ENCODE measurements around the gene MEDAG. TPM values are rescaled to one million over a fixed set of nuclear protein-coding genes. Genes with fewer than 3 reads are reported as not detected.

Gene MEDAG
- total and polyA plus RNA-seq, 2 experiments from 2014 or later = 1.7 to 2.0 TPM

DNA sequence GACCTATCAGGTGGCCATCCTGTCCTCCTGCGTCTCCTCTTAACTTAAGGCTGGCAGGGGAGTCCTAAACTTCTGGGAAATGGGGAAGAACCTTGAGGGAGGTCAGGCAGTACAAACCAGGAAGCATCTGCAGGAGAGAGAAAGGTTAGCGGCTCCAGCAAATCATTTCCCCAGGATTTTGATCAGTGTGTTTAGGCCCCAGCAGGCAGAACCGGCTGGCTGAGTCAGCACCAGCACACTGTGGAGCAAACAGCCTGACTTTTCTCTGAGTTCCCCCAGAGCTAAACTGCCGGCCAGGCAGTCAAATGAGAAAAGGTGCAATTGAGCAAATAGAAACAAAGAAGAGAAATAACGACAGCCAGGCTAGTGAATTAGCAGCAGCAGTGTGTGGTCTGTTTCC lies 46.7 kb upstream of the MEDAG start:
- ATAC-seq = no peak
- H3F3A ChIP-seq (replicated peaks; ENCODE audit: low read depth) = no peaks in the 10 kb centered on the region
- H3K27ac ChIP-seq (ENCODE audit: low read depth) = no peak overlapping the region
- H3K4me3 ChIP-seq = no peak overlapping the region
- H4K20me1 ChIP-seq (replicated peaks; ENCODE audit: insufficient read depth) = no peaks in the 10 kb centered on the region
- Mint-ChIP-seq H3K4me3 (no peak overlapping the region), H3K27ac (no peak overlapping the region), H3K9me3 (peaks cover 5% of the 10 kb centered on the region; the same call in 1 of the 3 replicates), H3K27me3 (ENCODE audit: insufficient read depth, low read depth, poor library complexity) (peaks cover 16% of the 10 kb centered on the region), H3K36me3 (ENCODE audit: low read depth) (no peaks in the 10 kb centered on the region), H3K4me1 (peaks cover 23% of the 10 kb centered on the region)
- peak overlapping the region; percentile 38; the same call in 1 of the 2 replicates for H2AFZ ChIP-seq
- no peaks in the 10 kb centered on the region for H3K9me2 ChIP-seq (ENCODE audit: insufficient read depth)
- no peak for DNase-seq (ENCODE audit: low spot score)
- H3K4me1 ChIP-seq (ENCODE audit: insufficient read depth) = peaks cover 16% of the 10 kb centered on the region
- no peak overlapping the region for H3K4me2 ChIP-seq
- H3K36me3 ChIP-seq (ENCODE audit: insufficient read depth) = no peaks in the 10 kb centered on the region
- TF ChIP-seq CREB1 (CRISPR knock-in tag; IDR thresholded peaks at IDR 0.05; ENCODE audit: low read depth) (no peak), POLR2AphosphoS5 (IDR thresholded peaks at IDR 0.05; ENCODE audit: low read depth) (no peak), NANOG (IDR thresholded peaks at IDR 0.05; ENCODE audit: borderline replicate concordance) (no peak), EZH2 (IDR thresholded peaks at IDR 0.05; ENCODE audit: low read depth, unreplicated experiment) (no peak)
- TF ChIP-seq, protein P1, sequence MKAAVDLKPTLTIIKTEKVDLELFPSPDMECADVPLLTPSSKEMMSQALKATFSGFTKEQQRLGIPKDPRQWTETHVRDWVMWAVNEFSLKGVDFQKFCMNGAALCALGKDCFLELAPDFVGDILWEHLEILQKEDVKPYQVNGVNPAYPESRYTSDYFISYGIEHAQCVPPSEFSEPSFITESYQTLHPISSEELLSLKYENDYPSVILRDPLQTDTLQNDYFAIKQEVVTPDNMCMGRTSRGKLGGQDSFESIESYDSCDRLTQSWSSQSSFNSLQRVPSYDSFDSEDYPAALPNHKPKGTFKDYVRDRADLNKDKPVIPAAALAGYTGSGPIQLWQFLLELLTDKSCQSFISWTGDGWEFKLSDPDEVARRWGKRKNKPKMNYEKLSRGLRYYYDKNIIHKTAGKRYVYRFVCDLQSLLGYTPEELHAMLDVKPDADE (IDR thresholded peaks at IDR 0.05) = no peak
- no peaks in the 10 kb centered on the region for H3K79me2 ChIP-seq (replicated peaks; ENCODE audit: insufficient read depth)
- H3K27me3 ChIP-seq (ENCODE audit: insufficient read depth) = peaks cover 19% of the 10 kb centered on the region

DNA sequence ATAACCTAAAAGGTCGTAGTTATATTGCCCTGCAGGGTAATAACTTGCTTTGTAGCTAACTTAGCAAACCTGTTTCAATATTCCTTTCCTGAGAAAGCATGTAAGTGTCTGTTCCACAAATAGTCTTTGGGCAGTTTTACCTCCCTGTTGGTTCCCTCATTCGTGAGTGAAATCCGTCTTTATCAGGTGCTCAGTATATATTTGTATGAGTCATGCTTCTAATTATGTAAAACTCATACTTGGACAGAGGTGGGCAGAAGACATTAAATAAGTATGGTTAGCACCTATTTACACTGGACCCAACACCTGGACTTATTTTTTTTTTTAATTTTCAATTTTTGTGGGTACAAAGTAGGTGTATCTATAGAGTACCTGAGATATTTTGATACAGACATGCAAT lies 44.9 kb upstream of the MEDAG start:
- no peak overlapping the region for H3K4me3 Mint-ChIP-seq
- TF ChIP-seq NANOG (IDR thresholded peaks at IDR 0.05; ENCODE audit: borderline replicate concordance) (no peak), EZH2phosphoT487 (IDR thresholded peaks at IDR 0.05; ENCODE audit: unreplicated experiment) (no peak), ZNF331 (CRISPR knock-in tag; IDR thresholded peaks at IDR 0.05; ENCODE audit: low read depth) (no peak), JUNB (IDR thresholded peaks at IDR 0.05; ENCODE audit: unreplicated experiment) (no peak), EZH2 (IDR thresholded peaks at IDR 0.05; ENCODE audit: low read depth, unreplicated experiment) (no peak)
- TF ChIP-seq, protein P2, sequence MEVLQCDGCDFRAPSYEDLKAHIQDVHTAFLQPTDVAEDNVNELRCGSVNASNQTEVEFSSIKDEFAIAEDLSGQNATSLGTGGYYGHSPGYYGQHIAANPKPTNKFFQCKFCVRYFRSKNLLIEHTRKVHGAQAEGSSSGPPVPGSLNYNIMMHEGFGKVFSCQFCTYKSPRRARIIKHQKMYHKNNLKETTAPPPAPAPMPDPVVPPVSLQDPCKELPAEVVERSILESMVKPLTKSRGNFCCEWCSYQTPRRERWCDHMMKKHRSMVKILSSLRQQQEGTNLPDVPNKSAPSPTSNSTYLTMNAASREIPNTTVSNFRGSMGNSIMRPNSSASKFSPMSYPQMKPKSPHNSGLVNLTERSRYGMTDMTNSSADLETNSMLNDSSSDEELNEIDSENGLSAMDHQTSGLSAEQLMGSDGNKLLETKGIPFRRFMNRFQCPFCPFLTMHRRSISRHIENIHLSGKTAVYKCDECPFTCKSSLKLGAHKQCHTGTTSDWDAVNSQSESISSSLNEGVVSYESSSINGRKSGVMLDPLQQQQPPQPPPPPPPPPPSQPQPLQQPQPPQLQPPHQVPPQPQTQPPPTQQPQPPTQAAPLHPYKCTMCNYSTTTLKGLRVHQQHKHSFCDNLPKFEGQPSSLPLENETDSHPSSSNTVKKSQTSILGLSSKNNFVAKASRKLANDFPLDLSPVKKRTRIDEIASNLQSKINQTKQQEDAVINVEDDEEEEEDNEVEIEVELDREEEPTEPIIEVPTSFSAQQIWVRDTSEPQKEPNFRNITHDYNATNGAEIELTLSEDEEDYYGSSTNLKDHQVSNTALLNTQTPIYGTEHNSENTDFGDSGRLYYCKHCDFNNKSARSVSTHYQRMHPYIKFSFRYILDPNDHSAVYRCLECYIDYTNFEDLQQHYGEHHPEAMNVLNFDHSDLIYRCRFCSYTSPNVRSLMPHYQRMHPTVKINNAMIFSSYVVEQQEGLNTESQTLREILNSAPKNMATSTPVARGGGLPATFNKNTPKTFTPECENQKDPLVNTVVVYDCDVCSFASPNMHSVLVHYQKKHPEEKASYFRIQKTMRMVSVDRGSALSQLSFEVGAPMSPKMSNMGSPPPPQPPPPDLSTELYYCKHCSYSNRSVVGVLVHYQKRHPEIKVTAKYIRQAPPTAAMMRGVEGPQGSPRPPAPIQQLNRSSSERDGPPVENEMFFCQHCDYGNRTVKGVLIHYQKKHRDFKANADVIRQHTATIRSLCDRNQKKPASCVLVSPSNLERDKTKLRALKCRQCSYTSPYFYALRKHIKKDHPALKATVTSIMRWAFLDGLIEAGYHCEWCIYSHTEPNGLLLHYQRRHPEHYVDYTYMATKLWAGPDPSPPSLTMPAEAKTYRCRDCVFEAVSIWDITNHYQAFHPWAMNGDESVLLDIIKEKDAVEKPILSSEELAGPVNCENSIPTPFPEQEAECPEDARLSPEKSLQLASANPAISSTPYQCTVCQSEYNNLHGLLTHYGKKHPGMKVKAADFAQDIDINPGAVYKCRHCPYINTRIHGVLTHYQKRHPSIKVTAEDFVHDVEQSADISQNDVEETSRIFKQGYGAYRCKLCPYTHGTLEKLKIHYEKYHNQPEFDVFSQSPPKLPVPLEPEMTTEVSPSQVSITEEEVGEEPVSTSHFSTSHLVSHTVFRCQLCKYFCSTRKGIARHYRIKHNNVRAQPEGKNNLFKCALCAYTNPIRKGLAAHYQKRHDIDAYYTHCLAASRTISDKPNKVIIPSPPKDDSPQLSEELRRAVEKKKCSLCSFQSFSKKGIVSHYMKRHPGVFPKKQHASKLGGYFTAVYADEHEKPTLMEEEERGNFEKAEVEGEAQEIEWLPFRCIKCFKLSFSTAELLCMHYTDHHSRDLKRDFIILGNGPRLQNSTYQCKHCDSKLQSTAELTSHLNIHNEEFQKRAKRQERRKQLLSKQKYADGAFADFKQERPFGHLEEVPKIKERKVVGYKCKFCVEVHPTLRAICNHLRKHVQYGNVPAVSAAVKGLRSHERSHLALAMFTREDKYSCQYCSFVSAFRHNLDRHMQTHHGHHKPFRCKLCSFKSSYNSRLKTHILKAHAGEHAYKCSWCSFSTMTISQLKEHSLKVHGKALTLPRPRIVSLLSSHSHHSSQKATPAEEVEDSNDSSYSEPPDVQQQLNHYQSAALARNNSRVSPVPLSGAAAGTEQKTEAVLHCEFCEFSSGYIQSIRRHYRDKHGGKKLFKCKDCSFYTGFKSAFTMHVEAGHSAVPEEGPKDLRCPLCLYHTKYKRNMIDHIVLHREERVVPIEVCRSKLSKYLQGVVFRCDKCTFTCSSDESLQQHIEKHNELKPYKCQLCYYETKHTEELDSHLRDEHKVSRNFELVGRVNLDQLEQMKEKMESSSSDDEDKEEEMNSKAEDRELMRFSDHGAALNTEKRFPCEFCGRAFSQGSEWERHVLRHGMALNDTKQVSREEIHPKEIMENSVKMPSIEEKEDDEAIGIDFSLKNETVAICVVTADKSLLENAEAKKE (CRISPR knock-in tag; IDR thresholded peaks at IDR 0.05) = no peak
- TF ChIP-seq, protein P1 (IDR thresholded peaks at IDR 0.05) = no peak
- TF ChIP-seq, protein P3, sequence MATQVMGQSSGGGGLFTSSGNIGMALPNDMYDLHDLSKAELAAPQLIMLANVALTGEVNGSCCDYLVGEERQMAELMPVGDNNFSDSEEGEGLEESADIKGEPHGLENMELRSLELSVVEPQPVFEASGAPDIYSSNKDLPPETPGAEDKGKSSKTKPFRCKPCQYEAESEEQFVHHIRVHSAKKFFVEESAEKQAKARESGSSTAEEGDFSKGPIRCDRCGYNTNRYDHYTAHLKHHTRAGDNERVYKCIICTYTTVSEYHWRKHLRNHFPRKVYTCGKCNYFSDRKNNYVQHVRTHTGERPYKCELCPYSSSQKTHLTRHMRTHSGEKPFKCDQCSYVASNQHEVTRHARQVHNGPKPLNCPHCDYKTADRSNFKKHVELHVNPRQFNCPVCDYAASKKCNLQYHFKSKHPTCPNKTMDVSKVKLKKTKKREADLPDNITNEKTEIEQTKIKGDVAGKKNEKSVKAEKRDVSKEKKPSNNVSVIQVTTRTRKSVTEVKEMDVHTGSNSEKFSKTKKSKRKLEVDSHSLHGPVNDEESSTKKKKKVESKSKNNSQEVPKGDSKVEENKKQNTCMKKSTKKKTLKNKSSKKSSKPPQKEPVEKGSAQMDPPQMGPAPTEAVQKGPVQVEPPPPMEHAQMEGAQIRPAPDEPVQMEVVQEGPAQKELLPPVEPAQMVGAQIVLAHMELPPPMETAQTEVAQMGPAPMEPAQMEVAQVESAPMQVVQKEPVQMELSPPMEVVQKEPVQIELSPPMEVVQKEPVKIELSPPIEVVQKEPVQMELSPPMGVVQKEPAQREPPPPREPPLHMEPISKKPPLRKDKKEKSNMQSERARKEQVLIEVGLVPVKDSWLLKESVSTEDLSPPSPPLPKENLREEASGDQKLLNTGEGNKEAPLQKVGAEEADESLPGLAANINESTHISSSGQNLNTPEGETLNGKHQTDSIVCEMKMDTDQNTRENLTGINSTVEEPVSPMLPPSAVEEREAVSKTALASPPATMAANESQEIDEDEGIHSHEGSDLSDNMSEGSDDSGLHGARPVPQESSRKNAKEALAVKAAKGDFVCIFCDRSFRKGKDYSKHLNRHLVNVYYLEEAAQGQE (IDR thresholded peaks at IDR 0.05; ENCODE audit: unreplicated experiment) = no peak

More for the DNA sequence above, 44.9 kb upstream of the MEDAG start:
- no peaks in the 10 kb centered on the region for H3K36me3 Mint-ChIP-seq (ENCODE audit: low read depth)
- no peak overlapping the region for H3K4me2 ChIP-seq
- no peak overlapping the region for H3K4me3 ChIP-seq
- H3K27ac ChIP-seq (ENCODE audit: low read depth) = no peak overlapping the region
- no peak overlapping the region for H3K27ac Mint-ChIP-seq
- H3K9me2 ChIP-seq (ENCODE audit: insufficient read depth) = no peaks in the 10 kb centered on the region
- H3K4me1 ChIP-seq (ENCODE audit: insufficient read depth) = peaks cover 31% of the 10 kb centered on the region
- peaks cover 23% of the 10 kb centered on the region for H3K27me3 Mint-ChIP-seq (ENCODE audit: insufficient read depth, low read depth, poor library complexity)
- H2AFZ ChIP-seq = no peak overlapping the region
- DNase-seq (ENCODE audit: low spot score) (no peak), ATAC-seq (no peak)
- H3K9me3 Mint-ChIP-seq = peaks cover 5% of the 10 kb centered on the region; the same call in 1 of the 3 replicates
- no peaks in the 10 kb centered on the region for H3F3A ChIP-seq (replicated peaks; ENCODE audit: low read depth)
- H3K36me3 ChIP-seq (ENCODE audit: insufficient read depth) = no peaks in the 10 kb centered on the region
- no peaks in the 10 kb centered on the region for H4K20me1 ChIP-seq (replicated peaks; ENCODE audit: insufficient read depth)
- H3K27me3 ChIP-seq (ENCODE audit: insufficient read depth) = peaks cover 19% of the 10 kb centered on the region
- H3K79me2 ChIP-seq (replicated peaks; ENCODE audit: insufficient read depth) = no peaks in the 10 kb centered on the region
- peaks cover 41% of the 10 kb centered on the region for H3K4me1 Mint-ChIP-seq
